ENCODE results near the gene UMODL1.

Gene UMODL1

DNA sequence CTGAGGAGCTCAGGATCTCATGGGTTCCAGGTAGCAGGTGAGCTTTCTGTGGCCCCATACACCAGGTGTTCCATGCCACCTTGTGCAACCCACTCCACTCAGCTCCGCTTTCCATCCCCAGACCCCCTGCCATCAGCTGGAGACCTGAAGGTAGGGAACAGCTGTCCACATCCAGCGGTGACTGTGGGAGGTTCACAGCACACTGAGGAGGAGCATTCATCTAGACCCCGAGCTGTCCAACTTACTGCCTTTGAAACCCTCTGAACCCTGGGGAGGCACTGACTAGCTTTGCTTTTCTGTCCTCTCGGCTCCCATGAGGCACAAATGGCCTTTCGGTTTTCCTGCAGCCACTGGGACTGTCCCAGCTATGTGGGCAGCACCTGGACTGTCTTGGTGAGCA, 119.9 kb downstream of the UMODL1 start:
- no peak overlapping the region for H3K27ac ChIP-seq
- TF ChIP-seq CTCF (conservative IDR thresholded peaks at IDR 0.05) (no peak), ZFX (IDR thresholded peaks at IDR 0.05) (no peak)

GRCh38 chr21:42191696-42192595, 120.8 kb downstream of the UMODL1 start:
- no peak overlapping the region for H3K27ac ChIP-seq
- TF ChIP-seq ZFX (IDR thresholded peaks at IDR 0.05) (no peak), CTCF (conservative IDR thresholded peaks at IDR 0.05) (no peak)
